GM21515 (cell line): ENCODE results near the gene OR2A12.
"Not testable (repeated sequence)": the region's sequence is repeated elsewhere in the genome, so short reads cannot be mapped to it uniquely, and the experiment has no call there.

Experiments
- ATAC-seq: cut with Tn5 transposase; IDR thresholded peaks from one replicate; pipeline ENCODE4 v1.9.1; 2021; ENCODE audit not compliant: unreplicated experiment

Gene OR2A12

DNA sequence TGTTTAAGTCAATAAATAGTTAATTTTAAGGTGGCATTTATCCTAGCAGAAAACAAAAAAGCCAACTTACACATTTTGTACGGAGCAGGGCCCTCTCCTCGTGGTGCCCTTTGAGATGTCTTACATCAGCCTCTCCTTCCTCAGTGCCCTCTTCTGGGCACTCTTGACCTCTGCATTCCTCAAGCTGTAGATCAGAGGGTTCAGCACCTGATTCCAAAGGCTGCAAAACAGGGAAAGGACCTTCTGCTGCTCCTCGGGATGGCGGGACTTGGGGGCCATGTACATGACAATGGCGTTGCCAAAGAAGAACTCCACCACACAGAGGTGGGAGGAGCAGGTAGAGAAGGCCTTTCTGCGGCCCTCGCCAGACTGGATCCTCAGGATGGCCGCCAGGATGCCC lies 32.3 kb downstream of the OR2A12 start:
- ATAC-seq, result no peak

DNA sequence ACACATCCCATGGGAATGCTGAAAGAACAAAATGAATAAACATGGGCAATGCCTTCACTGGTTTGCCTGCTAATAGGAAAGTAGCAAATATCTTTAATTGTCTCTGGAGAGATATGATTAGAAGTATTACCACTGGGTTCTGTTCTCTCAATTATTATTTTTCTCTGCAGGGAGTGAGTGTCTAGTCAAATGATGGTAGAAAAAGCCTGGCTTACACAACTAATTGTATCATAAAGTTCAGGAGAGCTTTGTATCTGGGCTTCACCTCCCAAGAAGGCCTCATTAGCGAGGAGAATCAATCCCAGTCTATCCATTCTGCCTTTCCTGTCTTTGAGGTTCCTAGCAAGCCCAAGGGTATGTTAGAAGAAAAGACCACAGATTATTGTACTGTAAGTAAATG lies 36.8 kb downstream of the OR2A12 start, which contains the start of gene OR2A14:
TSS of gene OR2A14 (plus strand) at position 301 of the 400 bp plus-strand sequence. CDS start 5,937 bp downstream, outside the sequence.
- ATAC-seq, result no peak

DNA sequence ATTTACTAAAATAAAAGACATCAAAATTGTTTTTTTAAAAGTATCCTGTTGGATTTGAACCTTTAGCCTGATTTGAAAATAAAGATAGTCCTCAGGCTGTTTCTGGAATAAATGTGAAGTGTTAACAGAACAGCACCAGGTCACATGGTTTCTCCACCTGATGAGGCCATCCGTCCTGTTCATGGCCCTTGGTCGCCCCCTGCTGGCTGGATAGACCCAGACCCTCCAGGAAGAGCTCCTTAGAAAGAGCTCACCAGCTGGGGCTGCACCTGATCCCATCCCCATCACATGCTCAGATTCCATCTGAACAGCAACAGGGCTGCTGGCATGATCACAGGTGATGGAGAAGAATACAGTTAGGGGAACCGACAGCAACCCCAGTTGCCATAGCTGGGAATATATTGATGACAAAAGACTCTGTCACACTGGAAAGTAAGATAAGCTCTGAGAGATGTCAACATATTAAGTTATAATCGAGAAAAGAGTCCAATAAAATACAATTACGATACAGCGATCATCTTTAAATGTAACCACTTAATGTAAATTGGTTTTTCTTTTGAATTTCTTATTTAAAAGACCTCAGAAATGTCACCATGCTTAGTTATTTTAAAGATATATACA lies 41.7 kb downstream of the OR2A12 start:
- ATAC-seq, result peak; percentile 100

DNA sequence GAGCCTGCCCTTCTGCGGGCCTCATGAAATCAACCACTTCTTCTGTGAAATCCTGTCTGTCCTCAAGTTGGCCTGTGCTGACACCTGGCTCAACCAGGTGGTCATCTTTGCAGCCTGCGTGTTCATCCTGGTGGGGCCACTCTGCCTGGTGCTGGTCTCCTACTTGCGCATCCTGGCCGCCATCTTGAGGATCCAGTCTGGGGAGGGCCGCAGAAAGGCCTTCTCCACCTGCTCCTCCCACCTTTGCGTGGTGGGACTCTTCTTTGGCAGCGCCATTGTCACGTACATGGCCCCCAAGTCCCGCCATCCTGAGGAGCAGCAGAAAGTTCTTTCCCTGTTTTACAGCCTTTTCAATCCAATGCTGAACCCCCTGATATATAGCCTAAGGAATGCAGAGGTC lies 43.5 kb downstream of the OR2A12 start:
- ATAC-seq, result not testable (repeated sequence)

DNA sequence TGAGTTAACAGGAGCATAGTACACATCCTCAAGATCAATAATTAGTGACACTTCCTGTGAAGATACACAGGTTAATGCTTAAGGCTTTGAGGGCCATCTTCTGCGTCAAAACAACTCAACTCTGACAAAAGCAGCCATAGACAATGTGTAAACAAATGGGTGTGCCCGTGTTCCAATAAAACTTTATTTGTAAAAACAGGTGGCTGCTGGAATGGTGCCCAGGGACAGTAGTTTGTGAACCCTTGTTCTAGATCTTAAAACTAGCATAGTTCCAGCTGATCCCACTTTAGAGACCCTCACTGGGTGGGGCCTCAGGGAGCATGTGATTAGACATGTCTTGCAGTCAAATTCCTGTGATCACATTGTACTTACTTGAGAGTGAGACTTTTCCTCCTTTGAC lies 44.7 kb downstream of the OR2A12 start:
- no peak for ATAC-seq

DNA sequence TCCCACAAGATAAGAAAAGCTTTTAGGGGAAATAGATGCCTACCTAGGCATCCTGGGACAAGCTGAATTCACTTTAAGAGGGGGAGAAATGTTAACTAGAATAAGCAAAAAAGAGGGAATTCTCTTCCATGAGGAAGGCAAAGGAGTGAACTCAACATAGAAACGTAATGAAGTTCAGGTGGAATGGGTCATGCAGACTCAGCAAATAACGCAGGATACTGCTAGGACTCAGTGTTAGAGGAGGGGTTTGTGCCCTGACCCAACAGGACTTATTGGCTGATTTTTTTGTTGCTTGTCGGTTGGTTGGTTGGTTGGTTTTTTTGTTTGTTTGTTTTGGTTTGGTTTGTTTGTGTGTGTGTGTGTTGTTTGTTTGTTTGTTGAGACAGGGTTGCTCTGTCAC lies 46.2 kb downstream of the OR2A12 start:
- no peak for ATAC-seq

DNA sequence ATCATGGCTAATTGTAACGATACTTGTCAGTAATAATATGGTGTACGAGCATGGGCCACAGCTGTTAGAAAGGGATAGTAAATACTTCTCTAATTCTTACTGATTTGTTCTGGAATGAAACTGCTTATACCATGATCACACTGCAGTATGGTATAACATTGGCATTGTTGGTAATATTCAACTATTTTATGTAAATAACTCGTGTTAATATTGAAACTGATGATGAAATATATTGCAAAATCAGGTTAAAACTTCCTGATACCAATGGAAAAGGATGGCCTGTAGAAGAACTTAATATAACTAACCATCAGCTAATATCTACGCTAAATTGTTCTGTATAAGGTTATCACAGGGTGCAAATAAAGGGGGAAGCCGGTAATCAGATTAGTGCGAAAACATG lies 47.2 kb downstream of the OR2A12 start:
- ATAC-seq, result no peak

DNA sequence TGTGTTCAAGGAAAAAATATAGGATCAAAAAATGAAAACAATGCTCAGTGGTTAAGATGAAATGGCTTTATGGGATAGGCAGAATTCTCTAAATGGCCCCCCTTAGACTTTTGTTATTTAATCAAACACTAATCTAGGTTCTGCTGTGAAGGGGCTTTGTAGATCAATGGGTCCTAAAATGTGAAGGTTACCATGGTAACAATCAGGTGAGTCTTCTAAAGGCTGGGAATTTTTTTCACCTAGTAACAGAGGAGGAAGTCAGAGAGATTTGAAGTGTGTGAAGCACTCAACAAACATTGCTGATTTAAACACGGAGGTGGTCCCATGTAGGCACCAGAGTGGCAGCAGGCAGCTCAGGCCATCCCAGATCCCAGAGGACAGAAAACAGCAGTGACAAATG lies 48.0 kb downstream of the OR2A12 start:
- no peak for ATAC-seq

DNA sequence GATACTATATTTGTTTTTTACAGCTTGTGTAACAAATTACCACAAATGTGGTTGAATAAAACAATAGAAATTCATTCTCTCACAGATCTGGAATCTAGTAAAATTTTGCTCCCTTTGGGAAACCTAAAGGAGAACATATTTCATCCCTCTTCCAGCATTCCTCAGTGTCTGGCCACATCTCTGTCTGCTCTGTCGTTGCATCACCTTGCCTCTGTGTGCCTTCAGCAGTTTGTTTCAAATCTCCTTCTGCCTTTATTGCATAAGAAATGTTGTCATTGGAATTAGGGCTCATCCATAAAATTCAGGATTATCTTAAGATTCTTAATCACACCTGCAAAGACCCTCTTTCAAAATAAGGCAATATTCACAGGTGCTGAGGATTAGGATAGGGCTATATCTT lies 51.4 kb downstream of the OR2A12 start:
- no peak for ATAC-seq

DNA sequence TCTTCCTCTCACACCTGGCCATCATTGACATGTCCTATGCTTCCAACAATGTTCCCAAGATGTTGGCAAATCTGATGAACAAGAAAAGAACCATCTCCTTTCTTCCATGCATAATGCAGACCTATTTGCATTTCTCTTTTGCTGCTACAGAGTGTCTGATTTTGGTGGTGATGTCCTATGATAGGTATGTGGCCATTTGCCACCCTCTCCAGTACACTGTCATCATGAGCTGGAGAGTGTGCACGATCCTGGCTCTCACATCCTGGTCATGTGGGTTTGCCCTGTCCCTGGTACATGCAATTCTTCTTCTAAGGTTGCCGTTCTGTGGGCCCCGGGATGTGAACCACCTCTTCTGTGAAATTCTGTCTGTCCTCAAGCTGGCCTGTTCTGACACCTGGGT lies 56.1 kb downstream of the OR2A12 start:
- ATAC-seq, result no peak

DNA sequence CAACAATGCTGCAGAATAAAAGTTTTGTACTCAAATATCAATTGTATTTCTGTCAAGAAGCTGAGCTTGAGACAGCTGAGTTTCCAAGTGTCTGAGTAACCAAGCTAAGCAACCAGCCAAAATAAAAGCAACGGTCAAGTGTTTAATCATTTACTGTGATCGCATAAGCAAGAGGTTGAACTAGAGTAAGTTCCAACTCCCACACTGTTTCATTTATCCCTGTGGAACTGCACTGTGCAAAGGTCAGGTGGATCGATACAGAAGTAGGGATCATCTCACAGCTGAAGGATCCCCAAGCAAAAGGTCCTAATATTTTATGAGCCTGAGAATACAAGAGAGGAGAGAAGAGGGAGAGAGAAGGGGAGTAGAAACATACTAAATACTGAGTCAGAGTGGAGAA lies 58.3 kb downstream of the OR2A12 start:
- no peak for ATAC-seq

DNA sequence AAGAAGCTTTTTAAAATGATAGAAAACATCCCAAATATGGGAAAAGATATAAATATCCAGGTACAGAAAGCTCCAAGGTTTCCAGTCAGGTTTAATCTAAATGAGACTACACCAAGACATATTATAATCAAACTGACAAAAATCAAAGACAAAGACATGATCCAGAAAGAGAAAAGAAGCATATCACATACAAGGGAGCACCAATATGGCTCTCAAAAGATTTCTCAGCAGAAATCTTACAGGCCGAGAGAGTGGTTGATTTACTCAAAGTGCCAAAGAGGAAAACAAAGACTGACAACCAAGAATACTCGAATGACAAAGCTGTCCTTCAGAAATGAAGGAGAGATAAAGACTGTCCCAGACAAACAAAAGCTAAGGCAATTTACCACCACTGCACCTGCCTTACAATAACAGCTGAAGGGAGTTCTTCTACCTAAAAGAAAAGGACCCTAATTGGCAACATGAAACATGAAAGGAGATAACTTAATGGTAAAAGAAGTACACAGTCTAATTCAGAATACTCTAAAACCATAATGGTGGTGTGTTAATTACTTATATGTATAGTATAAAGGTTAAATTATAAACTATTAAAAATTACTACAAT lies 62.2 kb downstream of the OR2A12 start:
- ATAC-seq, result no peak
